Measurements from ENCODE around the gene PDSS2.
"Not testable (repeated sequence)": the region's sequence is repeated elsewhere in the genome, so short reads cannot be mapped to it uniquely, and the experiment has no call there.

Gene PDSS2, protein sequence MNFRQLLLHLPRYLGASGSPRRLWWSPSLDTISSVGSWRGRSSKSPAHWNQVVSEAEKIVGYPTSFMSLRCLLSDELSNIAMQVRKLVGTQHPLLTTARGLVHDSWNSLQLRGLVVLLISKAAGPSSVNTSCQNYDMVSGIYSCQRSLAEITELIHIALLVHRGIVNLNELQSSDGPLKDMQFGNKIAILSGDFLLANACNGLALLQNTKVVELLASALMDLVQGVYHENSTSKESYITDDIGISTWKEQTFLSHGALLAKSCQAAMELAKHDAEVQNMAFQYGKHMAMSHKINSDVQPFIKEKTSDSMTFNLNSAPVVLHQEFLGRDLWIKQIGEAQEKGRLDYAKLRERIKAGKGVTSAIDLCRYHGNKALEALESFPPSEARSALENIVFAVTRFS

GRCh38 chr6:107459283-107460082 lies at the start of gene PDSS2:
Gene PDSS2, minus strand, starts transcription at chr6:107459564. Its CDS starts 279 bp downstream, at chr6:107459285.
- DNase-seq (ENCODE audit: low spot score), result peak; percentile 95

DNA sequence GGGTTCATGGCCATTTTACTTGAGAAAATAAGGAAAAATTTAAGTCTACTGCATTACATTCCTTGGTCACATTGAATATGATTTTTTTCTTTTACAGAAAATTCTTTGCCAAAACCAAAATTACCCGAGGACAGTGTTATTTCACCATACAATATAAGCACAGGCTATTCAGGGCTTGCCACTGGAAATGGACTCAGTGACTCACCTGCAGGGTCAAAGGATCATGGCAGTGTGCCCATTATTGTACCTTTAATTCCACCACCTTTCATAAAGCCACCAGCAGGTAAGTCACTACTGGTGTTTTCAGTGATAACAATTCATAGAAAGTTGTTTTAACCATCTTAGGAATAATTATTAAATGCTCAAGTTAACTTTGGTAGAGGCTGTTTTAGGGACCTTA lies 46.8 kb upstream of the PDSS2 start:
- DNase-seq (ENCODE audit: low spot score), result no peak

DNA sequence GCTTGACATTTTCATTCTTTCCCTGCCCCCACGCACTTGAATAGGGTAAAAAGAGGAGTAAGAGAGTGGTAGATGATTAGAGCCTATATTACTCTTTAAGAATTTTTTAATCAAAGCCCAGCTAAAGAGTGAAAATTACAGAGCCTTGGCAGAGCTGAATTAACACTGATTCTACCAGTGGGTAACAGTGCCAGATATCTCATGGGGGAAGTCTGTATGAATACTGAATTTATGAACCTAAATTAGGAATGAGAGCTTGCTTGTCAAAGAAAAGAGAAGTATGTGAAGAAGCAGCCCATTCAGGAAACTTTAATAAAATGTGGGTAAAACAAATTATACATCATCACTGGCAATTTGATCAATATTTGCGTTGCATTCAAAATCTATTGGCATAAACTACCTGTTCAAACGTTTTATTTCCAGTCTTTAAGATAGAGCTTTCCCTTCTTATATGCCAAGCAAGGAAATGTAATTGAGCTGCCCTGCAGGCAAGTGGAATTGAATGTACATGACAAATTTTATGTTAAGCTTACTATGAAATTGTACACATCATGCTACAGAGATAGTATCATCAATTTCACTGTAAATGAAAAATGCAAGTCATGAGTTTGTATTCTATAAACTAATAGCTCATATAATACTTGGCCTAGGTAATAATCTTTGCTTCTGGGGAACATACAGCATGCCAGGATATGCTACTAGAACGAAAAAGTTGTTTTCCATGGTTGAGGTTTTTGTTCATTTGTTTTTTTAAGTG lies 45.1 kb upstream of the PDSS2 start:
- DNase-seq (ENCODE audit: low spot score), result no peak

GRCh38 chr6:107496892-107497684 lies 37.7 kb upstream of the PDSS2 start:
- no peak for DNase-seq (ENCODE audit: low spot score)

DNA sequence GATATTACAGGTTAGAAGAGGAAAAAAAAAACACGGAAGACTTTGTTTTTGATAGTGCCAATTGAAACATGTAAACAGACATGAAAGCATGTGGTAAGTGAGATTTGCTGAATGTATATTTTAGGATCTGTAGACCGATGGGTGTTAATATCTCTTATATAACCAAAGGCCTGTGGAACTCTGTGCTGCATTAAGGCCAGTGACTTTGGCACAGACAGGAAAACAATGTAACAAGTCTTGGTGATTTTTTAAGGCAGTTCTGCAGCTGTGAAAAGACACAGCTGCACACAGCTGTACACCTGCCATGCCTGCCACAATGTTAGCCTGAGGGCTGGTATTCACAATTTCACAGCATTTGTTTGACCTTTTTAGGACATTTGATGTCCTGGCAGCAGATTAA lies 36.6 kb upstream of the PDSS2 start:
- no peak for DNase-seq (ENCODE audit: low spot score)

GRCh38 chr6:107495196-107495643 lies 35.9 kb upstream of the PDSS2 start:
- no peak for DNase-seq (ENCODE audit: low spot score)

DNA sequence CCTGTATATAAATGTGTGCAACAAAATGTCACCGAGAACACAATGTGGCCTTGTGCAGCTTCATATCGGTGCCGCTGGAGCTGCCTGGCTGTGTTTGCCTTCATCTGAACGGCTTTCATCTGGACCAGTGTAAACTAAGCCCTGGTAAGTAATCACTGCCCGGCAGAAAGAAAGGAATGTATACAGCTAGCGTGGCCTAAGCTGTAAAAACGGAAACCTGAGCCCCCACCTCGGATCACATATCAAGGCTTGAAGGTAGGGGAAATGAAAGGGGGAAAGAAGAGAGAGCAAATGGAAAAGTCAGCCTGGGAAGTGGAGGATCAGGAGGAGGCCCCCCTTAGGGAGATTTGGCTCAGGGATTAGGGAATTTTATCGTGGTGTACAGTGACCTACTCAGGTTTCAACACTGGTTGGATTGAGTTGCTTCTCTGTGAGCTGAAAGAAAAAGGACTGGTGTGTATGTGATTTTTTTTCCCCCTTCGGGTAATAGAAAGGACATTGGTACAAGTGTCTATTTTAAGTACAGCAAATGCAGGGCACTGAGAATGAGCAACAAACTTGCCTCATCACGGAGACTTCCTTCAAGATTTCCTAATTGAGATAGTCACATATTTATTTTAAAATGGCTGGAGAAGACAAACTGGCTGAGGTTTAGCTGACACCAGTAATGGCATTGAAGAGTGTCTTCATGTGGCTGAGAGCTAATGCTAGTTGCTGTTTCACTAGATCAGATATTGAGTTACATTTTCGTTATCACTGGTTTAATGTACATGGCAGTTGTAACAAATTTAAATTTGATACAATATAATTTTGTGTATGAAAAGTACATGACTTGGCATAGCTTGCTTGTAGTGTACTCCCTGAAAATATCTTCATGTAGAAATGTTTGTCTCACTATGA lies 34.0 kb upstream of the PDSS2 start:
- DNase-seq (ENCODE audit: low spot score), result no peak

DNA sequence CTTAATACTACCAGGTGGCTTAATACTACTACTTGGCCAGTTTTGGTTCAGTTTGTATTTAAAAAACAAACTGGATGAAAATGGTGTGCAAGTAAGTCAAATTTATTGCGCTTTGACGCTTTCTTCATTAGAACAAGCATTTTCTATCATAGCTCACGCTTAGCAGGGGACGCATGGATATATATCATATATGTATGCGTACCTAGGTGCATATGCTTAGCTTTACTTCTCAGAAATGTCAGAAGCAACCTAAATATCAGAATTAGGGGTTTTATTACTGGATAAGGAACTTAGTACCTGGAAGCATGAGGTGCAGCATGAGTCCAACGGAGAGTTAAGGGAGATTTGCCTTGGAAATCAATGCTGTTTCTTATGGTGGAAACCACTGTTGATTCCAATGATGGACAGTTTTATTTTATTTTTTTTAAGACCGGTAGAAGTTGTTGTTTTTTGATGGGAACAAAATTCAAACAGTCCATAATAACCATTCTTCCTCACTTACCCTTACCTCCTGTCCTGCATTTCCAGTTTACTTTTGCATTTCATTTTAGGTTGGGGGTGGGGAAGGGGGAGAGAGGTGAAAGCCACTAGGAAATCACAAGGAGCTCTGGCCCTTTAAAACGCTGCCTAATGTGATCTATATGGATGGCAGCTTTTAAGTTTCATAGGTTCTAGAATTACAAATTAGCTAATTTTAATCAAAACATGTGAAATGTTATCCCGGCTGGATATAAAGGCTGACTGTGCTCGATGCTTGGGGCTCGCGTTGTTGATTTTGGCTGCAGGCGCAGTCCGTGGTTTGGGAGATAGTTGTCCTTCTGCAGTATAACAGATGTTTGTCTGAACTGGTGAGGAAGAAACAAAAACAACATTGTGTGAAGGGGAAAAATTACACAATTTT lies 32.6 kb upstream of the PDSS2 start:
- DNase-seq (ENCODE audit: low spot score), result no peak

GRCh38 chr6:107491138-107491609 lies 31.8 kb upstream of the PDSS2 start:
- DNase-seq (ENCODE audit: low spot score), result no peak

- no peak for DNase-seq (ENCODE audit: low spot score)
Observed at GRCh38 chr6:107490566-107491137, 31.3 kb upstream of the PDSS2 start.

DNA sequence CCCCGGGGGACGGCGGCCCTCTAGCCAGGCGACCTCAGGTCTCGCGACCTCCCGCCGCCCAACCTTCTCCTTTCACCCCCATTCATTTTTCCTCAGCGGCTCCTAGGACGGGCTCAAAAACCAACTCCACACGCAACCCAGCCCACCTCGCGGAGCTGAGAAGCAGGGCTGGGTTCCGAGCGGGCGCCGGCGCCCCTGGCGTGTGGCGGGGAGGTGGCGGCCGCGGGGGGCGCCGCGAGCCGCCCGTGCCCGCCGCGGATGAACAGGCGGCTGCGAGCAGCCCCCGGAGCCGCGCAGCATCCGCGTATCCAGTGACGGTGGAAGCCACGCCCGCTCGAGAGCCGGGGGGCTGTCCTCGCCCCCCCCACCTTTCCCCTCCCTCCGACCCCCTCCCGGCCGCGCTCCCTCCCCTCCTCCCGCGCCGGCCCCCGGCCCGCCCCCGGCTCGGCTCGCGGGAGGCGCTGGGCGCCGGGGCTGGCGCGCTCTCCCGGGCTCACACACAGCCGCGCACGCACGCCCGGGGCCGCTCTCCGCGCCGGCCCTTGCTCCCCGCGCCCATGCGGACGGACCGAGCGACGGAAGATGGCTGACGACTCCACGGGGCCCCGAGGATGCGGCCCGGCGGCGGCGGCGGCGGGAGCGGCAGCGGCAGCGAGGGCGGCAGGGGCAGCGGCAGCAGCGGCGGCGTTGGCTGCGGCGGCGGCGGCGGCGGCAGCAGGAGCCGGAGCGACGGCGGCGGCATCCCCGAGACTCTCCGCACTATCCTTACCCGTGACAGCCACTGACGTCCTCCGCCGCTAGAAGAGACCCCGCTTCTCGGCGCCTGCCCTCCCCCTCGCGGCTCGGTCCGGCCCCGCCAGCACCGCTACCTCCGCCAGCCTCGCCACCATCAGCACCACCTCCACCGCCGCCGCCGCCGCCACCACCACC lies 30.5 kb upstream of the PDSS2 start, which contains the start of gene SOBP:
SOBP (plus strand) TSS at position 482 of the 930 bp plus-strand sequence. CDS start 500 bp downstream, outside the sequence.
- no peak for DNase-seq (ENCODE audit: low spot score)

- no peak for DNase-seq (ENCODE audit: low spot score)
Observed at GRCh38 chr6:107488875-107489635, 29.7 kb upstream of the PDSS2 start.

GRCh38 chr6:107488174-107488874 lies 29.0 kb upstream of the PDSS2 start:
- no peak for DNase-seq (ENCODE audit: low spot score)

DNA sequence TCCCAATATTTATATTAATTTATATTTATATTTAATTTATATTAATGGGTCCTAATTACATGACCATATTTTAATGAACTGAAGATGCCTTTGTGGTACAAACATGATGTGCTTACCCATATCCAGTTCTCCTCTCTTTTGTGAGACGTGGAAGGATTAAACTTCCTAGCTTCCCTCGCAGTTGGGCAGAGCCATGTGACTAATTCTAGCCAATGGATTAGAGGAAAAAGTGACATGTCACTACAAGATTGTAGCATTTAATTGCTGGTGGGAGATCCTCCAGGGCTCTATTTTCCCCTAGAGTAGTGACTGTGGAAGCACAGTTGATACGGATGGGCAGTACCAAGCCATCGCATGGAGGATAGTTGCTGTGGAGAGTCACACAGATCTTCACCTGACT lies 25.8 kb upstream of the PDSS2 start:
- DNase-seq (ENCODE audit: low spot score), result no peak

DNA sequence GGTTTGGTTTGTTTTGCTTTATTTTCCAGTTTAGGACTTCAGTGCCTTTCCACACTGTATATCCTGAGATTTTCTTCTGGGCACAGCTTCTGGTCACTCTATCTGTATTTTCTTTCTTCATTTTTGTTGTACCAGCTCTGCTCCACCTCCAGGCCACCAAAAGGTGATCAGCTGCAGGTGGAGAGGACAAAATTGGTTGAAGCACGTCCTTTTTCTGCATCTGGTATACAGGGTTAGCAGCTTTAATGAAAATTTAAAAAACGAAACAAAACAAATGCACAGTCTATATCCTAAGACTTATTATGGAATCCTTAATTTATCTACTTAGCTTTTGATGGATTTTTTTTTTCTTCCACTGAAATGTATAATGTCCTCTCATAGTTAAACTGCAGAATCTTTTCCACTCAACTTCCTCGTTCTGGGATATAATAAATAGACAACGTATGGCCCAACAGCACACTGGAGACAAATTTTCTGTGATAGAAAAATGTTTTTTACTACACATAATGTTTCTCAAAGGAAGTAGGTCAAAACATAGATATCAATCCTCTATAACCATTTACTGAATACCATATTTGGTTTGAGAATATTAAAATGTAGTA lies 19.8 kb upstream of the PDSS2 start:
- DNase-seq (ENCODE audit: low spot score), result no peak

DNA sequence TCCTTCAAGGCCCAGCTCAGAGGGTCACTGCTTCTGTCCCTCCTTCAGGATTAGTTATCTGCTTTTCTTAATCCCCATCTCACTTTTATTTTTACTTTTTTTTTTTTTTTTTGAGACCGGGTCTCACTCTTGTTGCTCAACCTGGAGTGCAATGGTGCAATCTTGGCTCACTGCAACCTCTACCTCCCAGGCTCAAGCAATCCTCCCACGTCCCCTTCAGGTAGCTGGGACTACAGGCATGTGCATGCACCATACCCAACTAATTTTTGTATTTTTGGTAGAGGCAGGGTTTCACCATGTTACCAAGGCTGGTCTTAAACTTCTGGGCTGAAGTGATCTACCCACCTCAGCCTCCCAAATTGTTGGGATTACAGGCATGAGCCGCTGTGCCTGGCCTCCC lies 16.5 kb upstream of the PDSS2 start:
- DNase-seq (ENCODE audit: low spot score), result not testable (repeated sequence)

All from CD4-positive, alpha-beta T cell treated with Interleukin-6 at 100 ng/mL for 8 hours (primary cell).